Measurements from ENCODE around the gene ENAM.
"Not testable (repeated sequence)": the region's sequence is repeated elsewhere in the genome, so short reads cannot be mapped to it uniquely, and the experiment has no call there.

The ENAM gene

DNA sequence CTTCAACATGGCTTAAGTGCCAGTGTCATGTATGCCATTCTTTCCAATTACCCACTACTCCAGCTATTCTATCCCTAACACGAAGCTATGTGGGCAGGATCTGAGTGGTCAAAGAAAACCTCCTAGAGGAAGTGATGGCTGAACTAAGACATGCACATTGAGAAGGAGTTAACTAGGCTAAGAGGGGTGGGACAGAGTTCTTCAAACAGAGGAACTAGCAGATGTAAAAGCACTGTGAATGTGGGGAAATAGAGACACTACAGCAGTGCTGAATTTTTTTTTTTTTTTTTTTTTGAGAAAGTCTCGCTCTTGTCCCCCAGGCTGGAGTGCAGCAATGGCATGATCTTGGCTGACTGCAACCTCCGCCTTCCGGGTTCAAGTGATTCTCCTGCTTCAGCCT lies 31.6 kb downstream of the ENAM start:
- no peak overlapping the region for H3K9ac ChIP-seq (ENCODE audit: low read length)
- H2AFZ ChIP-seq (ENCODE audit: insufficient read depth, low read length, poor library complexity), result no peak overlapping the region
- no peak overlapping the region for H2AK5ac ChIP-seq (ENCODE audit: low read length)
- no CpG with 5 or more reads among the region's 4 CpGs for WGBS (ENCODE audit: extremely low coverage, insufficient coverage, insufficient read length)
- no peak overlapping the region for H2BK5ac ChIP-seq (ENCODE audit: low read depth, low read length, poor library complexity)
- H3K4me1 ChIP-seq (ENCODE audit: control insufficient read depth in 1 of 2, insufficient read depth in 2 of 2, low read length in 2 of 2), result no peaks in the 10 kb centered on the region
- H3K79me1 ChIP-seq (ENCODE audit: low read length), result no peaks in the 10 kb centered on the region
- no peak overlapping the region for H3K23ac ChIP-seq (ENCODE audit: low read length)
- H4K12ac ChIP-seq (ENCODE audit: low read depth, low read length), result no peak overlapping the region
- no peak overlapping the region for H3K18ac ChIP-seq (ENCODE audit: low read length)
- DNase-seq, result no peak
- no peaks in the 10 kb centered on the region for H3K27me3 ChIP-seq (ENCODE audit: insufficient read depth, low read length)
- H3K36me3 ChIP-seq (ENCODE audit: control insufficient read depth in 1 of 2, insufficient read depth in 2 of 2, low read length in 2 of 2), result no peaks in the 10 kb centered on the region
- no peak overlapping the region for H4K8ac ChIP-seq (ENCODE audit: low read depth, low read length)
- H3K4me3 ChIP-seq (ENCODE audit: low read depth, low read length), result no peak overlapping the region
- H2BK12ac ChIP-seq (ENCODE audit: low read length), result no peak overlapping the region
- H3K14ac ChIP-seq (ENCODE audit: low read length), result no peak overlapping the region
- H3K79me2 ChIP-seq (ENCODE audit: control insufficient read depth, insufficient read depth, low read length, poor library complexity), result no peaks in the 10 kb centered on the region
- H3K27ac ChIP-seq (ENCODE audit: low read depth, low read length), result no peak overlapping the region
- H3K9me3 ChIP-seq (ENCODE audit: insufficient read depth, low read depth, low read length), result no peaks in the 10 kb centered on the region
- no peak overlapping the region for H3K4ac ChIP-seq (ENCODE audit: low read depth, low read length)
- H4K91ac ChIP-seq (ENCODE audit: low read depth, low read length), result no peak overlapping the region
- no peak overlapping the region for H2BK120ac ChIP-seq (ENCODE audit: insufficient read depth, low read length, poor library complexity)
- H3K4me2 ChIP-seq (ENCODE audit: low read length), result no peak overlapping the region

DNA sequence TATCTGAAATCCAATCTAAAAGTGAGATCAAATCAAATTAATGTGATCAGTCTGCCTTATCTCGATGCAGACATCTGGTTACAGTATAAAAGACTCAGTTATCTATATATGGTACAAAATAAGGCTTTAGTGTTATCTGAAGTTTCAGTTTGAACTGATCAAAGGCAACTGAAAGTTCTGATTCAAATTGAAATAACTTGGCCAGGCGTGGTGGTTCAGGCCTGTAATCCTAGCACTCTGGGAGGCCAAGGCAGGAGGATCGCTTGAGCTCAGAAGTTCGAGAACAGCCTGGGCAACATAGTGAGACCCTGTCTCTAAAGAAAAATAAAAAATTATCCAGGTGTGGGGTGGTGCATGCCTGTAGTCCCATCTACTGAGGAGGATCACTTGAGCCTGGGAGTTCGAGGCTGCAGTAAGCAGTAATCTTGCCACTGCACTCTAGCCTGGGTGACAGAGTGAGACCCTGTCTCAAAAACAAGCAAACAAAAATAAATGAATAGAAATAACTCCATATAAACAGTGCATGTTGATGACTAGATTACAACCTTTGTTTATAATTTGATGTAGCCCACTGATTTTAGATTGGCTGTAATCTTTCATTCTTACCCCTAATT lies 32.9 kb downstream of the ENAM start:
- WGBS (ENCODE audit: extremely low coverage, insufficient coverage, insufficient read length), result no CpG with 5 or more reads among the region's 5 CpGs
- not testable (repeated sequence) for DNase-seq; H3K79me2 ChIP-seq (ENCODE audit: control insufficient read depth, insufficient read depth, low read length, poor library complexity); H3K14ac ChIP-seq (ENCODE audit: low read length); H3K36me3 ChIP-seq (ENCODE audit: control insufficient read depth in 1 of 2, insufficient read depth in 2 of 2, low read length in 2 of 2); H2AK5ac ChIP-seq (ENCODE audit: low read length); H4K91ac ChIP-seq (ENCODE audit: low read depth, low read length); H3K9ac ChIP-seq (ENCODE audit: low read length); H2BK120ac ChIP-seq (ENCODE audit: insufficient read depth, low read length, poor library complexity); H2BK5ac ChIP-seq (ENCODE audit: low read depth, low read length, poor library complexity); H3K4ac ChIP-seq (ENCODE audit: low read depth, low read length); H3K27me3 ChIP-seq (ENCODE audit: insufficient read depth, low read length); H3K18ac ChIP-seq (ENCODE audit: low read length); H3K4me3 ChIP-seq (ENCODE audit: low read depth, low read length); H3K23ac ChIP-seq (ENCODE audit: low read length); H3K4me2 ChIP-seq (ENCODE audit: low read length); H2BK12ac ChIP-seq (ENCODE audit: low read length); H3K79me1 ChIP-seq (ENCODE audit: low read length); H3K27ac ChIP-seq (ENCODE audit: low read depth, low read length); H4K12ac ChIP-seq (ENCODE audit: low read depth, low read length); H4K8ac ChIP-seq (ENCODE audit: low read depth, low read length); H2AFZ ChIP-seq (ENCODE audit: insufficient read depth, low read length, poor library complexity); H3K9me3 ChIP-seq (ENCODE audit: insufficient read depth, low read depth, low read length); H3K4me1 ChIP-seq (ENCODE audit: control insufficient read depth in 1 of 2, insufficient read depth in 2 of 2, low read length in 2 of 2)

DNA sequence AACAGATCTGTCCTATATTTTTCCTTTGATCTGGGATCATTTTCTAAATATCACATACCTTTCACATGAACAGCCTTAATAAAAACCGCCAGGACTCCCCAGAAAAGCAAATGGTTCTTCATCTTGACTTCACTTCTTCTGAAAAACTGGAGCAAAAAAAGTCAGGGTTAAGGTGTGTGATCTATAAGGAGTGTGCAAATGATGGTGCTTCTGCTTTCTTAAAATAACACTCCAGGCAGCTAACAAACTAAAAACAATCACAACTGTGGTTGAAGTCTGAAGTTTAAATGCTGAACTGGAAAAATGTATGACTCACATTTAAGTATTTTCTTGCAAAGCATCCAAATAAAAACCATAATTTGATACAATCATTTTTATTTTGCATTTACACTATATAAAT lies 37.8 kb downstream of the ENAM start, which contains the start of gene JCHAIN:
JCHAIN (minus strand) TSS at position 140 of the 400 bp plus-strand sequence; CDS start at position 122, 18 bp downstream.
- Histone ChIP-seq H3K27me3 (ENCODE audit: insufficient read depth, low read length) (no peaks in the 10 kb centered on the region), H3K4me2 (ENCODE audit: low read length) (no peak within 1 kb of the TSS), H3K36me3 (ENCODE audit: control insufficient read depth in 1 of 2, insufficient read depth in 2 of 2, low read length in 2 of 2) (no peaks in the 10 kb centered on the region), H3K4me1 (ENCODE audit: control insufficient read depth in 1 of 2, insufficient read depth in 2 of 2, low read length in 2 of 2) (no peaks in the 10 kb centered on the region), H3K79me1 (ENCODE audit: low read length) (no peaks in the 10 kb centered on the region), H3K79me2 (ENCODE audit: control insufficient read depth, insufficient read depth, low read length, poor library complexity) (no peaks in the 10 kb centered on the region), H3K18ac (ENCODE audit: low read length) (no peak within 1 kb of the TSS), H2AFZ (ENCODE audit: insufficient read depth, low read length, poor library complexity) (no peak within 1 kb of the TSS), H4K12ac (ENCODE audit: low read depth, low read length) (no peak within 1 kb of the TSS), H3K9me3 (ENCODE audit: insufficient read depth, low read depth, low read length) (no peaks in the 10 kb centered on the region), H3K14ac (ENCODE audit: low read length) (no peak within 1 kb of the TSS), H3K27ac (ENCODE audit: low read depth, low read length) (no peak within 1 kb of the TSS), H4K91ac (ENCODE audit: low read depth, low read length) (no peak within 1 kb of the TSS), H4K8ac (ENCODE audit: low read depth, low read length) (no peak within 1 kb of the TSS), H3K9ac (ENCODE audit: low read length) (no peak within 1 kb of the TSS), H2BK120ac (ENCODE audit: insufficient read depth, low read length, poor library complexity) (no peak within 1 kb of the TSS), H3K23ac (ENCODE audit: low read length) (no peak within 1 kb of the TSS), H2BK5ac (ENCODE audit: low read depth, low read length, poor library complexity) (no peak within 1 kb of the TSS), H3K4ac (ENCODE audit: low read depth, low read length) (no peak within 1 kb of the TSS), H3K4me3 (ENCODE audit: low read depth, low read length) (no peak within 1 kb of the TSS), H2BK12ac (ENCODE audit: low read length) (no peak within 1 kb of the TSS), H2AK5ac (ENCODE audit: low read length) (no peak within 1 kb of the TSS)
- no peak for DNase-seq
- WGBS (ENCODE audit: extremely low coverage, insufficient coverage, insufficient read length), result no CpG with 5 or more reads among the region's 1 CpG

DNA sequence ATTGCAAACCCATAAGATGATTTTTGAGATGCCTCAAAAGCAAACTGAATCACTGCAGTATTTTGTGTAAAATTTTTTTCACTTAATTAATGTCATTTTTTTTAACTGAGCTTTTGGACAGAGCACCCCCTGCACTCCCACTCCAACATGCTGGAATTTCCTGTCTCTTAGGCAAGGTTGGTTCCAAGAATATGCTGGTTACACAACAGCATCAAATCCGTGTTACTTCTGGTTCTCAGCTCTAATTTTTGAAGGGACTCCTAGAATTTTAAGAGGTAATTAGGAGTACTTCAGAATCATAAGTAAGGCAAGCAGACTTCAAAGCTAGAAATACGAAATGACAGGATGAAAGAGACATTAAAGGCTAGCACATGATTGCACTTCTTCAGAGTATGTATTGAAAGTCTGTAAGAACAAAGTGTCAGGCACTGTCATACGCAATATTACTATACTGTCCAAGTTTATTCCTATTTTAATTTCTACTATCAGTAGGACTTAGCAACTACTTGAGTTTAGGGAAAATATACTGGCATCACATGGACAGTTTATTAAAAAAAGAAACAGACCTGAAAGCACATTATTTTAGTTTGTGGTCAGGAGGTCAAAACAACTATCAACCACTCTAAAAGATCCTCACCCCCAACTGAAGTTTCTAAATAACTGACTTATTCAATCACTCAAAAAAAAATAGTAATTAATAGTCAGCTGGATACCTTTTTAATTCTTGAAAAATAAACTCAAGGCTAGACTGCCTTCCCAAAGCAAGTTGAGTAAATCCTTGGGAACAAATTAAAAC lies 39.4 kb downstream of the ENAM start:
- DNase-seq, result no peak
- no peak overlapping the region for H3K9ac ChIP-seq (ENCODE audit: low read length)
- H3K79me1 ChIP-seq (ENCODE audit: low read length), result no peaks in the 10 kb centered on the region
- WGBS (ENCODE audit: extremely low coverage, insufficient coverage, insufficient read length), result no CpG with 5 or more reads among the region's 3 CpGs
- no peaks in the 10 kb centered on the region for H3K36me3 ChIP-seq (ENCODE audit: control insufficient read depth in 1 of 2, insufficient read depth in 2 of 2, low read length in 2 of 2)
- H2AFZ ChIP-seq (ENCODE audit: insufficient read depth, low read length, poor library complexity), result no peak overlapping the region
- H3K27me3 ChIP-seq (ENCODE audit: insufficient read depth, low read length), result no peaks in the 10 kb centered on the region
- H3K9me3 ChIP-seq (ENCODE audit: insufficient read depth, low read depth, low read length), result no peaks in the 10 kb centered on the region
- H3K27ac ChIP-seq (ENCODE audit: low read depth, low read length), result no peak overlapping the region
- no peak overlapping the region for H3K14ac ChIP-seq (ENCODE audit: low read length)
- H4K91ac ChIP-seq (ENCODE audit: low read depth, low read length), result no peak overlapping the region
- no peak overlapping the region for H4K8ac ChIP-seq (ENCODE audit: low read depth, low read length)
- no peaks in the 10 kb centered on the region for H3K4me1 ChIP-seq (ENCODE audit: control insufficient read depth in 1 of 2, insufficient read depth in 2 of 2, low read length in 2 of 2)
- H3K4ac ChIP-seq (ENCODE audit: low read depth, low read length), result no peak overlapping the region
- H3K23ac ChIP-seq (ENCODE audit: low read length), result no peak overlapping the region
- H3K18ac ChIP-seq (ENCODE audit: low read length), result no peak overlapping the region
- no peak overlapping the region for H2BK5ac ChIP-seq (ENCODE audit: low read depth, low read length, poor library complexity)
- no peaks in the 10 kb centered on the region for H3K79me2 ChIP-seq (ENCODE audit: control insufficient read depth, insufficient read depth, low read length, poor library complexity)
- no peak overlapping the region for H2BK12ac ChIP-seq (ENCODE audit: low read length)
- H3K4me2 ChIP-seq (ENCODE audit: low read length), result no peak overlapping the region
- H3K4me3 ChIP-seq (ENCODE audit: low read depth, low read length), result no peak overlapping the region
- H4K12ac ChIP-seq (ENCODE audit: low read depth, low read length), result no peak overlapping the region
- H2AK5ac ChIP-seq (ENCODE audit: low read length), result no peak overlapping the region
- H2BK120ac ChIP-seq (ENCODE audit: insufficient read depth, low read length, poor library complexity), result no peak overlapping the region
